Chondrocyte (in vitro differentiated cells): ENCODE measurements around the gene GPX7. TPM values are rescaled to one million over a fixed set of nuclear protein-coding genes. Genes with fewer than 3 reads are reported as not detected.
"Not testable (repeated sequence)": the region's sequence is repeated elsewhere in the genome, so short reads cannot be mapped to it uniquely, and the experiment has no call there.

Experiments used
- DNase-seq: peaks from one replicate; pipeline ENCODE4 v3.0.0; 2021; ENCODE audit warnings: mixed read lengths, low spot score
- H3K27ac Mint-ChIP-seq: one replicate; pipeline ENCODE4 v1.8.0; 2021; ENCODE audit warnings: mild to moderate bottlenecking, moderate library complexity, mixed read lengths; ENCODE audit not compliant: unreplicated experiment
- H3K27me3 Mint-ChIP-seq: 2 replicates; pipeline ENCODE4 v1.8.0; 2021; ENCODE audit warnings: low read depth, mixed read lengths
- H3K36me3 Mint-ChIP-seq: 2 replicates; pipeline ENCODE4 v1.8.0; 2021; ENCODE audit warnings: low read depth, mixed read lengths
- H3K4me1 Mint-ChIP-seq: 2 replicates; pipeline ENCODE4 v1.8.0; 2021; ENCODE audit warnings: low read depth, mild to moderate bottlenecking, mixed read lengths
- H3K4me3 Mint-ChIP-seq: one replicate; pipeline ENCODE4 v1.8.0; 2021; ENCODE audit warnings: mild to moderate bottlenecking, moderate library complexity, mixed read lengths; ENCODE audit not compliant: unreplicated experiment
- H3K9me3 Mint-ChIP-seq: 2 replicates; pipeline ENCODE4 v1.8.0; 2021; ENCODE audit warnings: low read depth, mixed read lengths
- CTCF ChIP-seq: fragments of 200-600 bp; sonication (generic); IDR thresholded peaks from 2 replicates; pipeline ENCODE4 v1.5.0; 2021; ENCODE audit warnings: antibody characterized with exemption, mild to moderate bottlenecking, moderate library complexity
- total RNA-seq: library from RNA; stranded (reverse); gene quantifications from 3 replicates; pipeline ENCODE4 v1.2.1, GENCODE V29; 2021

The GPX7 gene
- total RNA-seq, 1 donor from 2014 or later: 83.8 TPM

GRCh38 chr1:52576074-52576473 is 26.1 kb upstream of the GPX7 start:
- Mint-ChIP-seq H3K27me3 (no peaks in the 10 kb centered on the region), H3K4me3 (no peak overlapping the region), H3K36me3 (no peaks in the 10 kb centered on the region), H3K4me1 (peaks cover 7% of the 10 kb centered on the region), H3K9me3 (no peaks in the 10 kb centered on the region), H3K27ac (no peak overlapping the region)
- no peak for TF ChIP-seq CTCF
- DNase-seq: no peak

- DNase-seq, H3K27me3 Mint-ChIP-seq, H3K36me3 Mint-ChIP-seq, H3K4me3 Mint-ChIP-seq, H3K9me3 Mint-ChIP-seq, H3K27ac Mint-ChIP-seq, H3K4me1 Mint-ChIP-seq: not testable (repeated sequence)
These were observed 24.1 kb upstream of the GPX7 start for GRCh38 chr1:52578066-52578465.

GRCh38 chr1:52579415-52579814 is 22.8 kb upstream of the GPX7 start:
- Mint-ChIP-seq H3K9me3 (no peaks in the 10 kb centered on the region), H3K27me3 (peaks cover 3% of the 10 kb centered on the region), H3K4me3 (no peak overlapping the region), H3K36me3 (no peaks in the 10 kb centered on the region), H3K27ac (no peak overlapping the region), H3K4me1 (peaks cover 4% of the 10 kb centered on the region)
- TF ChIP-seq CTCF: no peak
- DNase-seq: no peak

- TF ChIP-seq CTCF: no peak
- DNase-seq: no peak
- no peaks in the 10 kb centered on the region for H3K36me3 Mint-ChIP-seq
- H3K4me1 Mint-ChIP-seq: no peaks in the 10 kb centered on the region
- no peak overlapping the region for H3K4me3 Mint-ChIP-seq
- no peaks in the 10 kb centered on the region for H3K9me3 Mint-ChIP-seq
- H3K27ac Mint-ChIP-seq: no peak overlapping the region
- peaks cover 3% of the 10 kb centered on the region for H3K27me3 Mint-ChIP-seq
These were observed 21.9 kb upstream of the GPX7 start for GRCh38 chr1:52580283-52580682.

- no peak for DNase-seq
- Mint-ChIP-seq H3K4me3 (no peak overlapping the region), H3K27ac (no peak overlapping the region), H3K27me3 (peaks cover 3% of the 10 kb centered on the region), H3K4me1 (no peaks in the 10 kb centered on the region), H3K9me3 (no peaks in the 10 kb centered on the region), H3K36me3 (no peaks in the 10 kb centered on the region)
- no peak for TF ChIP-seq CTCF
These were observed 20.0 kb upstream of the GPX7 start for GRCh38 chr1:52582116-52582696.

GRCh38 chr1:52585474-52585873 is 16.7 kb upstream of the GPX7 start:
- Mint-ChIP-seq H3K4me1 (no peaks in the 10 kb centered on the region), H3K36me3 (no peaks in the 10 kb centered on the region), H3K4me3 (no peak overlapping the region), H3K27me3 (peaks cover 3% of the 10 kb centered on the region), H3K27ac (no peak overlapping the region), H3K9me3 (no peaks in the 10 kb centered on the region)
- DNase-seq: no peak
- no peak for TF ChIP-seq CTCF
